H1 (cell line): ENCODE measurements around the gene TTC9. TPM values are rescaled to one million over a fixed set of nuclear protein-coding genes. Genes with fewer than 3 reads are reported as not detected.

Source experiments
- EP300 ChIP-seq, 2 experiments: IDR thresholded peaks; 1 replicate in 1 of 2; 2 replicates in 1 of 2; pipeline ENCODE4 v1.6.1; 2011 to 2012; ENCODE audit warnings: low read depth in 2 of 2, low read length in 2 of 2, mild to moderate bottlenecking in 2 of 2, borderline replicate concordance in 1 of 2, inconsistent platforms in 1 of 2, moderate library complexity in 1 of 2
- HDAC2 ChIP-seq, 2 experiments: fragments of 300-600 bp in 1 of 2; sonication (generic) in 1 of 2; IDR thresholded peaks; 2 replicates each; pipeline ENCODE4 v1.6.1; 2011 to 2012; ENCODE audit warnings: low read depth in 2 of 2, low read length in 2 of 2, mild to moderate bottlenecking in 2 of 2, moderate library complexity in 2 of 2, borderline replicate concordance in 1 of 2, inconsistent platforms in 1 of 2
- YY1 ChIP-seq: IDR thresholded peaks from 2 replicates; pipeline ENCODE4 v1.6.1; 2011; ENCODE audit warnings: low read depth, mild to moderate bottlenecking, low read length
- polyA plus RNA-seq, 7 experiments: library from polyadenylated mRNA; depleted of rRNA in 3 of 7; stranded (reverse) in 5 of 7; unstranded in 2 of 7; fragments of >200 nt in 5 of 7; fragments of 200-250 nt in 2 of 7; gene quantifications; 1 replicate in 5 of 7; 2 replicates in 1 of 7; 4 replicates in 1 of 7; pipeline versions ENCODE4 v1.2.1 to v1.2.3, GENCODE V29; 2011 to 2013; ENCODE audit warnings: missing spikeins in 2 of 7, mixed read lengths in 2 of 7
- total RNA-seq: library from RNA; stranded (reverse); fragmentation: NEBNext Ultra II Directional; extraction: Animal tissue kit (Norgen Biotek cat#: 25700); gene quantifications from 2 replicates; pipeline ENCODE4 v1.2.1, GENCODE V29; 2021
- TF ChIP-seq, protein P1 (sequence below): fragments of 300-600 bp; sonication (generic); IDR thresholded peaks from 2 replicates; pipeline ENCODE4 v1.7.1; 2012; ENCODE audit warnings: low read length, moderate library complexity, mild to moderate bottlenecking, inconsistent platforms; ENCODE audit not compliant: insufficient replicate concordance

Gene TTC9
- total and polyA plus RNA-seq, 2 of the 8 experiments (the other 6 are each of a cell fraction or from before 2014, with no cell fraction given) = 21.0 to 29.5 TPM

DNA sequence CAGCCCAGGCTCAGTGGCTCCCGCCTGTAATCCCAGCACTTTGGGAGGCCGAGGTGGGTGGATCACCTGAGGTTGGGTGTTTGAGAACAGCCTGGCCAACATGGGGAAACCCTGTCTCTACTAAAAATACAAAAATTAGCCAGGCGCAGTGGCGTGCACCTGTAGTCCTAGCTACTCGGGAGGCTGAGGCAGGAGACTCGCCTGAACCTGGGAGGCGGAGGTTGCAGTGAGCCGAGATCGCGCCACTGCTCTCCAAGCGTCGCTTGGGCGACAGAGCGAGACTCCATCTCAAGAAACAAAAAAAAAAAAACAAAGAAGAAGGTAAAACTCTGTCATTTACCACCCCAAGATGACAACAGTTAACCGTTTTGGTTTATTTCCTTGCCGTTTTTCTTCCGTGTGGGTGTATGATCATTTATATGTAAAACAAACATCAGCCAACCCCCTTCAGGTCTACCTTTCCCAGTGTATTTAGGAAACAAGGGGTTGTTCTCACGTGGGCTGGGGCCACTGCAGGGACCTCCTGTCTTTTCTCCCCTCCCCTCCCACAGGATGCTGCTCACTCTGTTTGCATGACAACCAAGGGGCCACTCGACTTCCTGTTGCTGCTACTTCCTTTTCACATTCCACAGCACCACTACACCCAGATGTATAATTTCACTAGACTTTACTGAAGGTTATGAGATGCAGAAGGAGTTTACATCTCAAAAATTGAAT is 13.6 kb downstream of the TTC9 start (continued):
- TF ChIP-seq, protein P1, sequence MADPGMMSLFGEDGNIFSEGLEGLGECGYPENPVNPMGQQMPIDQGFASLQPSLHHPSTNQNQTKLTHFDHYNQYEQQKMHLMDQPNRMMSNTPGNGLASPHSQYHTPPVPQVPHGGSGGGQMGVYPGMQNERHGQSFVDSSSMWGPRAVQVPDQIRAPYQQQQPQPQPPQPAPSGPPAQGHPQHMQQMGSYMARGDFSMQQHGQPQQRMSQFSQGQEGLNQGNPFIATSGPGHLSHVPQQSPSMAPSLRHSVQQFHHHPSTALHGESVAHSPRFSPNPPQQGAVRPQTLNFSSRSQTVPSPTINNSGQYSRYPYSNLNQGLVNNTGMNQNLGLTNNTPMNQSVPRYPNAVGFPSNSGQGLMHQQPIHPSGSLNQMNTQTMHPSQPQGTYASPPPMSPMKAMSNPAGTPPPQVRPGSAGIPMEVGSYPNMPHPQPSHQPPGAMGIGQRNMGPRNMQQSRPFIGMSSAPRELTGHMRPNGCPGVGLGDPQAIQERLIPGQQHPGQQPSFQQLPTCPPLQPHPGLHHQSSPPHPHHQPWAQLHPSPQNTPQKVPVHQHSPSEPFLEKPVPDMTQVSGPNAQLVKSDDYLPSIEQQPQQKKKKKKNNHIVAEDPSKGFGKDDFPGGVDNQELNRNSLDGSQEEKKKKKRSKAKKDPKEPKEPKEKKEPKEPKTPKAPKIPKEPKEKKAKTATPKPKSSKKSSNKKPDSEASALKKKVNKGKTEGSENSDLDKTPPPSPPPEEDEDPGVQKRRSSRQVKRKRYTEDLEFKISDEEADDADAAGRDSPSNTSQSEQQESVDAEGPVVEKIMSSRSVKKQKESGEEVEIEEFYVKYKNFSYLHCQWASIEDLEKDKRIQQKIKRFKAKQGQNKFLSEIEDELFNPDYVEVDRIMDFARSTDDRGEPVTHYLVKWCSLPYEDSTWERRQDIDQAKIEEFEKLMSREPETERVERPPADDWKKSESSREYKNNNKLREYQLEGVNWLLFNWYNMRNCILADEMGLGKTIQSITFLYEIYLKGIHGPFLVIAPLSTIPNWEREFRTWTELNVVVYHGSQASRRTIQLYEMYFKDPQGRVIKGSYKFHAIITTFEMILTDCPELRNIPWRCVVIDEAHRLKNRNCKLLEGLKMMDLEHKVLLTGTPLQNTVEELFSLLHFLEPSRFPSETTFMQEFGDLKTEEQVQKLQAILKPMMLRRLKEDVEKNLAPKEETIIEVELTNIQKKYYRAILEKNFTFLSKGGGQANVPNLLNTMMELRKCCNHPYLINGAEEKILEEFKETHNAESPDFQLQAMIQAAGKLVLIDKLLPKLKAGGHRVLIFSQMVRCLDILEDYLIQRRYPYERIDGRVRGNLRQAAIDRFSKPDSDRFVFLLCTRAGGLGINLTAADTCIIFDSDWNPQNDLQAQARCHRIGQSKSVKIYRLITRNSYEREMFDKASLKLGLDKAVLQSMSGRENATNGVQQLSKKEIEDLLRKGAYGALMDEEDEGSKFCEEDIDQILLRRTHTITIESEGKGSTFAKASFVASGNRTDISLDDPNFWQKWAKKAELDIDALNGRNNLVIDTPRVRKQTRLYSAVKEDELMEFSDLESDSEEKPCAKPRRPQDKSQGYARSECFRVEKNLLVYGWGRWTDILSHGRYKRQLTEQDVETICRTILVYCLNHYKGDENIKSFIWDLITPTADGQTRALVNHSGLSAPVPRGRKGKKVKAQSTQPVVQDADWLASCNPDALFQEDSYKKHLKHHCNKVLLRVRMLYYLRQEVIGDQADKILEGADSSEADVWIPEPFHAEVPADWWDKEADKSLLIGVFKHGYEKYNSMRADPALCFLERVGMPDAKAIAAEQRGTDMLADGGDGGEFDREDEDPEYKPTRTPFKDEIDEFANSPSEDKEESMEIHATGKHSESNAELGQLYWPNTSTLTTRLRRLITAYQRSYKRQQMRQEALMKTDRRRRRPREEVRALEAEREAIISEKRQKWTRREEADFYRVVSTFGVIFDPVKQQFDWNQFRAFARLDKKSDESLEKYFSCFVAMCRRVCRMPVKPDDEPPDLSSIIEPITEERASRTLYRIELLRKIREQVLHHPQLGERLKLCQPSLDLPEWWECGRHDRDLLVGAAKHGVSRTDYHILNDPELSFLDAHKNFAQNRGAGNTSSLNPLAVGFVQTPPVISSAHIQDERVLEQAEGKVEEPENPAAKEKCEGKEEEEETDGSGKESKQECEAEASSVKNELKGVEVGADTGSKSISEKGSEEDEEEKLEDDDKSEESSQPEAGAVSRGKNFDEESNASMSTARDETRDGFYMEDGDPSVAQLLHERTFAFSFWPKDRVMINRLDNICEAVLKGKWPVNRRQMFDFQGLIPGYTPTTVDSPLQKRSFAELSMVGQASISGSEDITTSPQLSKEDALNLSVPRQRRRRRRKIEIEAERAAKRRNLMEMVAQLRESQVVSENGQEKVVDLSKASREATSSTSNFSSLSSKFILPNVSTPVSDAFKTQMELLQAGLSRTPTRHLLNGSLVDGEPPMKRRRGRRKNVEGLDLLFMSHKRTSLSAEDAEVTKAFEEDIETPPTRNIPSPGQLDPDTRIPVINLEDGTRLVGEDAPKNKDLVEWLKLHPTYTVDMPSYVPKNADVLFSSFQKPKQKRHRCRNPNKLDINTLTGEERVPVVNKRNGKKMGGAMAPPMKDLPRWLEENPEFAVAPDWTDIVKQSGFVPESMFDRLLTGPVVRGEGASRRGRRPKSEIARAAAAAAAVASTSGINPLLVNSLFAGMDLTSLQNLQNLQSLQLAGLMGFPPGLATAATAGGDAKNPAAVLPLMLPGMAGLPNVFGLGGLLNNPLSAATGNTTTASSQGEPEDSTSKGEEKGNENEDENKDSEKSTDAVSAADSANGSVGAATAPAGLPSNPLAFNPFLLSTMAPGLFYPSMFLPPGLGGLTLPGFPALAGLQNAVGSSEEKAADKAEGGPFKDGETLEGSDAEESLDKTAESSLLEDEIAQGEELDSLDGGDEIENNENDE = no peak
- TF ChIP-seq YY1 (no peak), EP300 (IDR thresholded peaks at IDR 0.05; ENCODE audit: borderline replicate concordance in 1 of 2, low read depth in 2 of 2, low read length in 2 of 2) (no peak; a peak in 1 of 3 replicates), HDAC2 (IDR thresholded peaks at IDR 0.05; ENCODE audit: borderline replicate concordance in 1 of 2, low read depth in 2 of 2, low read length in 2 of 2) (peak in 1 of 2 experiments; percentile 54; a peak in 1 of 4 replicates)
